ENCODE data around the gene CDH13.

GRCh38 chr16:83402967-83403366 is 776.2 kb downstream of the CDH13 start:
- TF ChIP-seq, protein P1, sequence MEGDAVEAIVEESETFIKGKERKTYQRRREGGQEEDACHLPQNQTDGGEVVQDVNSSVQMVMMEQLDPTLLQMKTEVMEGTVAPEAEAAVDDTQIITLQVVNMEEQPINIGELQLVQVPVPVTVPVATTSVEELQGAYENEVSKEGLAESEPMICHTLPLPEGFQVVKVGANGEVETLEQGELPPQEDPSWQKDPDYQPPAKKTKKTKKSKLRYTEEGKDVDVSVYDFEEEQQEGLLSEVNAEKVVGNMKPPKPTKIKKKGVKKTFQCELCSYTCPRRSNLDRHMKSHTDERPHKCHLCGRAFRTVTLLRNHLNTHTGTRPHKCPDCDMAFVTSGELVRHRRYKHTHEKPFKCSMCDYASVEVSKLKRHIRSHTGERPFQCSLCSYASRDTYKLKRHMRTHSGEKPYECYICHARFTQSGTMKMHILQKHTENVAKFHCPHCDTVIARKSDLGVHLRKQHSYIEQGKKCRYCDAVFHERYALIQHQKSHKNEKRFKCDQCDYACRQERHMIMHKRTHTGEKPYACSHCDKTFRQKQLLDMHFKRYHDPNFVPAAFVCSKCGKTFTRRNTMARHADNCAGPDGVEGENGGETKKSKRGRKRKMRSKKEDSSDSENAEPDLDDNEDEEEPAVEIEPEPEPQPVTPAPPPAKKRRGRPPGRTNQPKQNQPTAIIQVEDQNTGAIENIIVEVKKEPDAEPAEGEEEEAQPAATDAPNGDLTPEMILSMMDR (IDR thresholded peaks at IDR 0.05), result no peak
- no peak for TF ChIP-seq POLR2A (IDR thresholded peaks at IDR 0.05)

Data from body of pancreas (tissue), 4 donors.